HepG2 (cell line): ENCODE results near the gene CHMP6. TPM values are rescaled to one million over a fixed set of nuclear protein-coding genes. Genes with fewer than 3 reads are reported as not detected.

Experiments
- ARHGAP35 ChIP-seq: sonication (generic); formaldehyde crosslinking; IDR thresholded peaks from 2 replicates; pipeline ENCODE4 v1.9.0; 2022; ENCODE audit warnings: mild to moderate bottlenecking, inconsistent platforms, moderate library complexity, missing genetic modification reagents, borderline replicate concordance
- ATRX ChIP-seq: sonication (generic); formaldehyde crosslinking; IDR thresholded peaks from 2 replicates; pipeline ENCODE4 v1.4.0; 2020; ENCODE audit warnings: missing genetic modification reagents, borderline replicate concordance
- CBX5 ChIP-seq: sonication (generic); formaldehyde crosslinking; IDR thresholded peaks from 2 replicates; pipeline ENCODE4 v1.4.0; 2020; ENCODE audit warnings: missing genetic modification reagents, borderline replicate concordance
- CCAR2 ChIP-seq: fragments of 200-400 bp; formaldehyde crosslinking; optimal IDR thresholded peaks from 2 replicates; pipeline ENCODE3; 2018; ENCODE audit warnings: low read depth, mild to moderate bottlenecking, low read length, moderate library complexity
- ISL2 ChIP-seq: sonication (generic); formaldehyde crosslinking; IDR thresholded peaks from 2 replicates; pipeline ENCODE4 v1.5.0; 2020; ENCODE audit warnings: missing genetic modification reagents
- MEF2D ChIP-seq: sonication (generic); formaldehyde crosslinking; IDR thresholded peaks from 2 replicates; pipeline ENCODE4 v1.5.1; 2020; ENCODE audit warnings: mild to moderate bottlenecking, missing genetic modification reagents
- REL ChIP-seq: sonication (generic); formaldehyde crosslinking; conservative IDR thresholded peaks from 2 replicates; pipeline ENCODE4 v1.8.0; 2022; ENCODE audit warnings: mild to moderate bottlenecking, missing genetic modification reagents, moderate library complexity
- SAFB2 ChIP-seq: sonication (generic); formaldehyde crosslinking; IDR thresholded peaks from 2 replicates; pipeline ENCODE4 v1.5.1; 2020; ENCODE audit warnings: missing genetic modification reagents, low read depth, mild to moderate bottlenecking, borderline replicate concordance
- SRSF4 ChIP-seq: fragments of 200-400 bp; formaldehyde crosslinking; IDR thresholded peaks from one replicate; pipeline ENCODE4 v1.6.1; 2018; ENCODE audit warnings: mild to moderate bottlenecking, low read depth, low read length, moderate library complexity; ENCODE audit not compliant: poor library complexity, severe bottlenecking
- ZFY ChIP-seq: sonication (generic); formaldehyde crosslinking; IDR thresholded peaks from 2 replicates; pipeline ENCODE4 v1.4.0; 2020; ENCODE audit warnings: missing genetic modification reagents
- ZNF234 ChIP-seq: sonication (generic); formaldehyde crosslinking; conservative IDR thresholded peaks from 2 replicates; pipeline ENCODE4 v1.5.1; 2020; ENCODE audit warnings: mild to moderate bottlenecking, missing genetic modification reagents
- ZNF451 ChIP-seq: sonication (generic); formaldehyde crosslinking; IDR thresholded peaks from 2 replicates; pipeline ENCODE4 v1.5.0; 2020; ENCODE audit warnings: mild to moderate bottlenecking, missing genetic modification reagents
- polyA plus RNA-seq, 8 experiments: library from polyadenylated mRNA; depleted of rRNA in 3 of 8; stranded (reverse) in 7 of 8; unstranded in 1 of 8; fragments of >200 nt; fragmentation: Illumina TruSeq in 4 of 8; extraction: Trizol in 4 of 8; gene quantifications; 2 replicates each; pipeline versions ENCODE4 v1.2.1 to v1.2.3, GENCODE V29; 2011 to 2016; ENCODE audit warnings: low read depth in 4 of 8, missing spikeins in 1 of 8, mixed read lengths in 1 of 8; ENCODE audit not compliant: insufficient read depth in 1 of 8
- total RNA-seq, 5 experiments: library from RNA; depleted of rRNA; stranded (reverse); fragments of >200 nt; fragmentation: Illumina TruSeq; extraction: Trizol; gene quantifications; 2 replicates each; pipeline ENCODE4 v1.2.3, GENCODE V29; 2016; ENCODE audit warnings: low read depth in 1 of 5
- TF ChIP-seq, protein P1 (sequence below): IDR thresholded peaks from 2 replicates; pipeline ENCODE4 v1.6.1; 2016; ENCODE audit warnings: low read depth, control low read depth
- TF ChIP-seq, protein P2 (sequence below): sonication (generic); formaldehyde crosslinking; IDR thresholded peaks from 2 replicates; pipeline ENCODE4 v1.8.0; 2022; ENCODE audit warnings: mild to moderate bottlenecking, missing genetic modification reagents
- TF ChIP-seq, protein P3 (sequence below): sonication (generic); formaldehyde crosslinking; IDR thresholded peaks from 2 replicates; pipeline ENCODE4 v1.4.0; 2020; ENCODE audit warnings: mild to moderate bottlenecking, missing genetic modification reagents, borderline replicate concordance
- TF ChIP-seq, protein P4 (sequence below): sonication (generic); formaldehyde crosslinking; IDR thresholded peaks from 2 replicates; pipeline ENCODE4 v1.9.0; 2021; ENCODE audit warnings: missing genetic modification reagents, mild to moderate bottlenecking, borderline replicate concordance
- TF ChIP-seq, protein P5 (sequence below): sonication (generic); formaldehyde crosslinking; IDR thresholded peaks from 2 replicates; pipeline ENCODE4 v1.8.1; 2022; ENCODE audit warnings: mild to moderate bottlenecking, missing genetic modification reagents

Gene CHMP6
- total and polyA plus RNA-seq, 2 of the 13 experiments (the other 11 are each of a cell fraction or from before 2014, with no cell fraction given) = 11.1 to 24.2 TPM

DNA sequence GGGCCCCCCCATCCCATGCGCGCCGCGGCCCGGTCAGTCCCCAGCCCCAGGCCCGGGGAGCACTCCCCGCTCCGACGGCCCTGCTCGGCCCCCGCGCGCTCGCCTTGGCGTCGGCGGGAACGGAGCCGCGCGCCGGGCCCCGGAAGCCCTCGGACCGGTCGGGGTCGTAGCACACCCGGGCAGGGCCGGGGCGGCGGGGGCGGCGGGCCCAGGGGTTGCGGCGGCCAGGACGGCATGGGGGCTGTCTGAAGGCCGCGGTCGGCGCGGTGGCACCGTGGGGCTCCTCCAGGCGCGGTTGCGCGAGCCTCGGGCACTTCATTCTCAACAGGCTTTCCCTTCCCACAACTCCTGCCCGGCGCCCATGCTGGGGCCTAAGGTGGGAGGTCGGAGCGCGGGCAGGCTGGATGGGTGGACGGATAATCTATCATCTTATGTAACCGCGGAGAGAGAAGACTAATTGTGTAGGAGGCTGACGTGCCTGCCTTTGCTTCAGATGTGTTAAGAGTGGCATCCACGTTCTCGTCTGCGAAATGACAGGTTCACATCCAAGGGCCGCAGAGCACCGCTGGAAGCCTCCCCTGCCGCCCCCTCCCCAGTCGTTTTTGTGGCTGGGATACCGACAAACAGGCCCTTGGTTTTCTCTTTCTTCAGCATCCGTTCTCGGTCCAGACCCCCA, 44.0 kb downstream of the CHMP6 start (continued):
- TF ChIP-seq, protein P1, sequence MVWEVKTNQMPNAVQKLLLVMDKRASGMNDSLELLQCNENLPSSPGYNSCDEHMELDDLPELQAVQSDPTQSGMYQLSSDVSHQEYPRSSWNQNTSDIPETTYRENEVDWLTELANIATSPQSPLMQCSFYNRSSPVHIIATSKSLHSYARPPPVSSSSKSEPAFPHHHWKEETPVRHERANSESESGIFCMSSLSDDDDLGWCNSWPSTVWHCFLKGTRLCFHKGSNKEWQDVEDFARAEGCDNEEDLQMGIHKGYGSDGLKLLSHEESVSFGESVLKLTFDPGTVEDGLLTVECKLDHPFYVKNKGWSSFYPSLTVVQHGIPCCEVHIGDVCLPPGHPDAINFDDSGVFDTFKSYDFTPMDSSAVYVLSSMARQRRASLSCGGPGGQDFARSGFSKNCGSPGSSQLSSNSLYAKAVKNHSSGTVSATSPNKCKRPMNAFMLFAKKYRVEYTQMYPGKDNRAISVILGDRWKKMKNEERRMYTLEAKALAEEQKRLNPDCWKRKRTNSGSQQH (CRISPR knock-in tag) = no peak
- TF ChIP-seq ZNF234 (CRISPR knock-in tag) (no peak; the same call in 1 of the 2 replicates), ZNF451 (CRISPR knock-in tag) (no peak; the same call in 1 of the 2 replicates), ATRX (no peak), REL (no peak), ARHGAP35 (CRISPR knock-in tag) (no peak), ZFY (CRISPR knock-in tag) (peak; percentile 60), MEF2D (CRISPR knock-in tag) (no peak), SRSF4 (no peak), CCAR2 (no peak), ISL2 (no peak), SAFB2 (no peak), CBX5 (CRISPR knock-in tag) (no peak)
- TF ChIP-seq, protein P2, sequence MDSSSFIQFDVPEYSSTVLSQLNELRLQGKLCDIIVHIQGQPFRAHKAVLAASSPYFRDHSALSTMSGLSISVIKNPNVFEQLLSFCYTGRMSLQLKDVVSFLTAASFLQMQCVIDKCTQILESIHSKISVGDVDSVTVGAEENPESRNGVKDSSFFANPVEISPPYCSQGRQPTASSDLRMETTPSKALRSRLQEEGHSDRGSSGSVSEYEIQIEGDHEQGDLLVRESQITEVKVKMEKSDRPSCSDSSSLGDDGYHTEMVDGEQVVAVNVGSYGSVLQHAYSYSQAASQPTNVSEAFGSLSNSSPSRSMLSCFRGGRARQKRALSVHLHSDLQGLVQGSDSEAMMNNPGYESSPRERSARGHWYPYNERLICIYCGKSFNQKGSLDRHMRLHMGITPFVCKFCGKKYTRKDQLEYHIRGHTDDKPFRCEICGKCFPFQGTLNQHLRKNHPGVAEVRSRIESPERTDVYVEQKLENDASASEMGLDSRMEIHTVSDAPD (CRISPR knock-in tag) = no peak
- TF ChIP-seq, protein P3, sequence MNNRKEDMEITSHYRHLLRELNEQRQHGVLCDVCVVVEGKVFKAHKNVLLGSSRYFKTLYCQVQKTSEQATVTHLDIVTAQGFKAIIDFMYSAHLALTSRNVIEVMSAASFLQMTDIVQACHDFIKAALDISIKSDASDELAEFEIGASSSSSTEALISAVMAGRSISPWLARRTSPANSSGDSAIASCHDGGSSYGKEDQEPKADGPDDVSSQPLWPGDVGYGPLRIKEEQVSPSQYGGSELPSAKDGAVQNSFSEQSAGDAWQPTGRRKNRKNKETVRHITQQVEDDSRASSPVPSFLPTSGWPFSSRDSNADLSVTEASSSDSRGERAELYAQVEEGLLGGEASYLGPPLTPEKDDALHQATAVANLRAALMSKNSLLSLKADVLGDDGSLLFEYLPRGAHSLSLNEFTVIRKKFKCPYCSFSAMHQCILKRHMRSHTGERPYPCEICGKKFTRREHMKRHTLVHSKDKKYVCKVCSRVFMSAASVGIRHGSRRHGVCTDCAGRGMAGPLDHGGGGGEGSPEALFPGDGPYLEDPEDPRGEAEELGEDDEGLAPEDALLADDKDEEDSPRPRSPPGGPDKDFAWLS = no peak
- TF ChIP-seq, protein P4, sequence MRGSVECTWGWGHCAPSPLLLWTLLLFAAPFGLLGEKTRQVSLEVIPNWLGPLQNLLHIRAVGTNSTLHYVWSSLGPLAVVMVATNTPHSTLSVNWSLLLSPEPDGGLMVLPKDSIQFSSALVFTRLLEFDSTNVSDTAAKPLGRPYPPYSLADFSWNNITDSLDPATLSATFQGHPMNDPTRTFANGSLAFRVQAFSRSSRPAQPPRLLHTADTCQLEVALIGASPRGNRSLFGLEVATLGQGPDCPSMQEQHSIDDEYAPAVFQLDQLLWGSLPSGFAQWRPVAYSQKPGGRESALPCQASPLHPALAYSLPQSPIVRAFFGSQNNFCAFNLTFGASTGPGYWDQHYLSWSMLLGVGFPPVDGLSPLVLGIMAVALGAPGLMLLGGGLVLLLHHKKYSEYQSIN (CRISPR knock-in tag) = no peak
- TF ChIP-seq, protein P5, sequence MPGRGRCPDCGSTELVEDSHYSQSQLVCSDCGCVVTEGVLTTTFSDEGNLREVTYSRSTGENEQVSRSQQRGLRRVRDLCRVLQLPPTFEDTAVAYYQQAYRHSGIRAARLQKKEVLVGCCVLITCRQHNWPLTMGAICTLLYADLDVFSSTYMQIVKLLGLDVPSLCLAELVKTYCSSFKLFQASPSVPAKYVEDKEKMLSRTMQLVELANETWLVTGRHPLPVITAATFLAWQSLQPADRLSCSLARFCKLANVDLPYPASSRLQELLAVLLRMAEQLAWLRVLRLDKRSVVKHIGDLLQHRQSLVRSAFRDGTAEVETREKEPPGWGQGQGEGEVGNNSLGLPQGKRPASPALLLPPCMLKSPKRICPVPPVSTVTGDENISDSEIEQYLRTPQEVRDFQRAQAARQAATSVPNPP (CRISPR knock-in tag) = no peak
